Astrocyte (in vitro differentiated cells and primary cell): Measurements from ENCODE around the gene MED27. TPM values are rescaled to one million over a fixed set of nuclear protein-coding genes. Genes with fewer than 3 reads are reported as not detected.

Experiments used
- DNase-seq: peaks from one replicate; pipeline ENCODE4 v3.0.0-alpha.2; 2010; ENCODE audit warnings: low read depth
- FAIRE-seq: peaks from 2 replicates; lab custom pipeline; 2011; peaks lifted over from hg19 to GRCh38; lab: Jason Lieb, UNC
- H2AFZ ChIP-seq: 2 replicates; pipeline ENCODE4 v1.6.0; 2012; ENCODE audit warnings: low read depth, low read length, inconsistent platforms
- H3K27ac ChIP-seq: 2 replicates; pipeline ENCODE4 v1.5.1; 2011; ENCODE audit warnings: low read depth, low read length, inconsistent platforms
- H3K27me3 ChIP-seq: 2 replicates; pipeline ENCODE4 v1.6.0; 2011; ENCODE audit warnings: low read length, inconsistent platforms; ENCODE audit not compliant: insufficient read depth
- H3K36me3 ChIP-seq: 2 replicates; pipeline ENCODE4 v1.5.1; 2011; ENCODE audit warnings: low read length, inconsistent platforms; ENCODE audit not compliant: insufficient read depth
- H3K4me1 ChIP-seq: 2 replicates; pipeline ENCODE4 v1.5.1; 2011; ENCODE audit warnings: low read length, inconsistent platforms; ENCODE audit not compliant: insufficient read depth
- H3K4me2 ChIP-seq: 2 replicates; pipeline ENCODE4 v1.6.0; 2012; ENCODE audit warnings: low read length, inconsistent platforms
- H3K4me3 ChIP-seq: 2 replicates; pipeline ENCODE4 v1.5.1; 2011; ENCODE audit warnings: low read depth, mild to moderate bottlenecking, low read length, inconsistent platforms; ENCODE audit not compliant: insufficient read depth
- H3K79me2 ChIP-seq: 2 replicates; pipeline ENCODE4 v1.6.0; 2012; ENCODE audit warnings: mild to moderate bottlenecking, low read length, inconsistent platforms; ENCODE audit not compliant: insufficient read depth
- H3K9ac ChIP-seq: 2 replicates; pipeline ENCODE4 v1.6.0; 2012; ENCODE audit warnings: mild to moderate bottlenecking, low read length, inconsistent platforms
- H3K9me3 ChIP-seq: 2 replicates; pipeline ENCODE4 v1.5.1; 2012; ENCODE audit warnings: low read depth, mild to moderate bottlenecking, low read length, inconsistent platforms; ENCODE audit not compliant: insufficient read depth
- H4K20me1 ChIP-seq: 2 replicates; pipeline ENCODE4 v1.6.0; 2012; ENCODE audit warnings: low read length, inconsistent platforms; ENCODE audit not compliant: insufficient read depth
- H3K27ac Mint-ChIP-seq: one replicate; pipeline ENCODE4 v1.8.0; 2021; ENCODE audit warnings: mild to moderate bottlenecking, mixed read lengths; ENCODE audit not compliant: unreplicated experiment
- H3K27me3 Mint-ChIP-seq: one replicate; pipeline ENCODE4 v1.8.0; 2021; ENCODE audit warnings: low read depth, mixed read lengths; ENCODE audit not compliant: unreplicated experiment
- H3K36me3 Mint-ChIP-seq: one replicate; pipeline ENCODE4 v1.8.0; 2021; ENCODE audit warnings: low read depth, mixed read lengths; ENCODE audit not compliant: unreplicated experiment
- H3K4me1 Mint-ChIP-seq: one replicate; pipeline ENCODE4 v1.8.0; 2021; ENCODE audit warnings: low read depth, mixed read lengths; ENCODE audit not compliant: unreplicated experiment
- H3K4me3 Mint-ChIP-seq: one replicate; pipeline ENCODE4 v1.8.0; 2021; ENCODE audit warnings: mild to moderate bottlenecking, moderate library complexity, mixed read lengths; ENCODE audit not compliant: unreplicated experiment
- H3K9me3 Mint-ChIP-seq: one replicate; pipeline ENCODE4 v1.8.0; 2021; ENCODE audit warnings: mild to moderate bottlenecking, mixed read lengths; ENCODE audit not compliant: unreplicated experiment
- CTCF ChIP-seq: IDR thresholded peaks from 2 replicates; pipeline ENCODE4 v1.5.1; 2011; ENCODE audit warnings: low read depth, mild to moderate bottlenecking, inconsistent platforms, low read length, moderate library complexity; ENCODE audit not compliant: insufficient read depth
- EZH2 ChIP-seq: IDR thresholded peaks from 2 replicates; pipeline ENCODE4 v1.6.1; 2012; ENCODE audit warnings: mild to moderate bottlenecking, low read length, inconsistent platforms; ENCODE audit not compliant: insufficient read depth
- total RNA-seq: library from RNA; stranded (reverse); gene quantifications from 2 replicates; pipeline ENCODE4 v1.2.1, GENCODE V29; 2021

MED27 gene
- total RNA-seq, 1 donor from 2014 or later, result 26.9 TPM

- FAIRE-seq (no peak), DNase-seq (peak; percentile 90)
- Histone ChIP-seq H3K36me3 (no peaks in the 10 kb centered on the region), H3K9me3 (no peaks in the 10 kb centered on the region), H3K4me3 (no peak overlapping the region), H2AFZ (no peak overlapping the region), H3K27ac (no peak overlapping the region), H3K4me1 (peaks cover 8% of the 10 kb centered on the region), H3K9ac (no peak overlapping the region), H3K79me2 (no peaks in the 10 kb centered on the region), H3K27me3 (peaks cover 26% of the 10 kb centered on the region), H3K4me2 (peak overlapping the region; percentile 23), H4K20me1 (no peaks in the 10 kb centered on the region)
- peaks cover 2% of the 10 kb centered on the region for H3K36me3 Mint-ChIP-seq
- H3K27me3 Mint-ChIP-seq, result peaks cover 33% of the 10 kb centered on the region
- no peaks in the 10 kb centered on the region for H3K9me3 Mint-ChIP-seq
- H3K27ac Mint-ChIP-seq, result no peak overlapping the region
- no peaks in the 10 kb centered on the region for H3K4me1 Mint-ChIP-seq
- no peak for TF ChIP-seq EZH2
- TF ChIP-seq CTCF, result no peak
- H3K4me3 Mint-ChIP-seq, result no peak overlapping the region
Observed at GRCh38 chr9:132094314-132094791, 14.7 kb upstream of the MED27 start.

GRCh38 chr9:132090771-132091170, 11.1 kb upstream of the MED27 start:
- Histone ChIP-seq H3K4me3 (no peak overlapping the region), H3K9me3 (no peaks in the 10 kb centered on the region), H3K79me2 (no peaks in the 10 kb centered on the region), H3K27ac (no peak overlapping the region), H3K36me3 (no peaks in the 10 kb centered on the region), H3K27me3 (peaks cover 2% of the 10 kb centered on the region), H2AFZ (no peak overlapping the region), H3K9ac (no peak overlapping the region), H3K4me1 (peaks cover 8% of the 10 kb centered on the region), H3K4me2 (peak overlapping the region; percentile 5), H4K20me1 (no peaks in the 10 kb centered on the region)
- Mint-ChIP-seq H3K4me1 (no peaks in the 10 kb centered on the region), H3K36me3 (peaks cover 2% of the 10 kb centered on the region), H3K27me3 (peaks cover 3% of the 10 kb centered on the region), H3K4me3 (no peak overlapping the region), H3K9me3 (no peaks in the 10 kb centered on the region), H3K27ac (no peak overlapping the region)
- DNase-seq (peak; percentile 53), FAIRE-seq (no peak)
- TF ChIP-seq EZH2 (no peak), CTCF (no peak)

- Mint-ChIP-seq H3K9me3 (no peaks in the 10 kb centered on the region), H3K27ac (no peak overlapping the region), H3K4me3 (no peak overlapping the region), H3K4me1 (no peaks in the 10 kb centered on the region), H3K36me3 (peaks cover 2% of the 10 kb centered on the region), H3K27me3 (peaks cover 3% of the 10 kb centered on the region)
- Histone ChIP-seq H2AFZ (no peak overlapping the region), H3K4me1 (peaks cover 3% of the 10 kb centered on the region), H3K9me3 (no peaks in the 10 kb centered on the region), H3K4me2 (no peak overlapping the region), H3K36me3 (no peaks in the 10 kb centered on the region), H4K20me1 (no peaks in the 10 kb centered on the region), H3K79me2 (no peaks in the 10 kb centered on the region), H3K27ac (no peak overlapping the region), H3K4me3 (no peak overlapping the region), H3K27me3 (peaks cover 10% of the 10 kb centered on the region), H3K9ac (no peak overlapping the region)
- DNase-seq (no peak), FAIRE-seq (no peak)
- no peak for TF ChIP-seq EZH2
Observed at GRCh38 chr9:132087438-132088030, 7.9 kb upstream of the MED27 start.
